Gastroesophageal sphincter (tissue), 4 donors: ENCODE measurements around the gene KCNIP4. TPM values are rescaled to one million over a fixed set of nuclear protein-coding genes. Genes with fewer than 3 reads are reported as not detected.

Source experiments
- ATAC-seq: fragments of 150-250 bp; one replicate; pipeline ENCODE4 v1.9.1; 2016; ENCODE audit warnings: mild to moderate bottlenecking, moderate library complexity
- H3K27ac ChIP-seq, 4 donors: fragments of 200-600 bp; sonication (generic) in 3 of 4; 1 replicate in 3 of 4; 2 replicates in 1 of 4; pipeline ENCODE4 v1.5.1; 2016 to 2019
- H3K27me3 ChIP-seq: fragments of 200-600 bp; sonication (generic); one replicate; pipeline ENCODE4 v1.5.1; 2019
- H3K36me3 ChIP-seq, 2 donors: fragments of 200-600 bp; sonication (generic); one replicate each; pipeline ENCODE4 v1.5.1; 2019; ENCODE audit warnings: control low read depth in 1 of 2
- H3K4me1 ChIP-seq, 3 donors: fragments of 200-600 bp; sonication (generic); 1 replicate in 2 of 3; 2 replicates in 1 of 3; pipeline ENCODE4 v1.5.1; 2016 to 2019; ENCODE audit warnings: control low read depth in 2 of 3
- H3K4me3 ChIP-seq, 2 donors: fragments of 200-600 bp; sonication (generic); one replicate each; pipeline ENCODE4 v1.5.1; 2019; ENCODE audit warnings: mild to moderate bottlenecking in 1 of 2, moderate library complexity in 1 of 2
- H3K9me3 ChIP-seq, 3 donors: fragments of 200-600 bp; sonication (generic); one replicate each; pipeline ENCODE4 v1.5.1; 2017 to 2019; ENCODE audit warnings: control low read depth in 2 of 3
- CTCF ChIP-seq, 4 experiments: fragments of 200-600 bp in 2 of 4; fragments of 450-650 bp in 2 of 4; sonication (generic) in 1 of 4; IDR thresholded peaks; one replicate each; pipeline ENCODE4 v1.5.1; 2017 to 2019; ENCODE audit warnings: antibody characterized with exemption in 4 of 4, mild to moderate bottlenecking in 2 of 4, moderate library complexity in 2 of 4
- EP300 ChIP-seq: sonication (generic); formaldehyde crosslinking; IDR thresholded peaks from one replicate; pipeline ENCODE4 v1.6.1; 2017; ENCODE audit warnings: antibody characterized with exemption, mild to moderate bottlenecking
- POLR2A ChIP-seq, 2 donors: fragments of 450-650 bp; IDR thresholded peaks; one replicate each; pipeline ENCODE4 v1.6.1; 2017; ENCODE audit warnings: antibody characterized with exemption in 2 of 2, mild to moderate bottlenecking in 2 of 2, moderate library complexity in 1 of 2
- POLR2AphosphoS5 ChIP-seq: sonication (generic); formaldehyde crosslinking; IDR thresholded peaks from one replicate; pipeline ENCODE4 v1.6.1; 2017; ENCODE audit warnings: antibody characterized with exemption
- WGBS, 2 donors: methylation state at CpG; one replicate each; pipeline ENCODE4 v1.1.5; 2018; ENCODE audit warnings: low coverage in 1 of 2; 5-methylcytosine and 5-hydroxymethylcytosine counted together
- total RNA-seq, 4 donors: library from RNA; depleted of rRNA; stranded (reverse); fragments of >200 nt; gene quantifications; one replicate each; pipeline ENCODE4 v1.1.0, GENCODE V29; 2016

KCNIP4 gene
- total RNA-seq, 4 donors from 2014 or later, result 0.23 to 0.59 (median 0.54) TPM; not detected in 1

- TF ChIP-seq CTCF (IDR thresholded peaks at IDR 0.05) (peak; percentile 39 to 72 (median 54)), EP300 (no peak), POLR2A (IDR thresholded peaks at IDR 0.05) (no peak), POLR2AphosphoS5 (no peak)
- H3K36me3 ChIP-seq, result no peaks in the 10 kb centered on the region
- no peak overlapping the region for H3K4me3 ChIP-seq
- H3K4me1 ChIP-seq, result no peaks in the 10 kb centered on the region
- 33 to 35% methylated on average over 6 of the region's 6 CpGs for WGBS, 2 donors
- ATAC-seq, result no peak
- H3K27ac ChIP-seq, result no peak overlapping the region
- no peaks in the 10 kb centered on the region for H3K27me3 ChIP-seq
- peaks cover 0 to 11% (median 0%) of the 10 kb centered on the region in 3 donors for H3K9me3 ChIP-seq
Observed at GRCh38 chr4:21768349-21769310, 179.9 kb downstream of the KCNIP4 start.

- WGBS, 2 donors, result 38 to 44% methylated on average over 7 of the region's 8 CpGs
- Histone ChIP-seq H3K4me1 (no peaks in the 10 kb centered on the region), H3K4me3 (no peak overlapping the region), H3K36me3 (no peaks in the 10 kb centered on the region), H3K27me3 (no peaks in the 10 kb centered on the region), H3K9me3 (peaks cover 0 to 1% (median 0%) of the 10 kb centered on the region in 3 donors), H3K27ac (no peak overlapping the region)
- no peak for ATAC-seq
- TF ChIP-seq EP300 (no peak), POLR2A (IDR thresholded peaks at IDR 0.05) (no peak), POLR2AphosphoS5 (no peak), CTCF (IDR thresholded peaks at IDR 0.05) (peak; percentile 50 to 76 (median 55))
Observed at GRCh38 chr4:21765810-21766407, 182.7 kb downstream of the KCNIP4 start.

- no peaks in the 10 kb centered on the region for H3K36me3 ChIP-seq
- 72 to 83% methylated on average over 1 of the region's 1 CpG for WGBS, 2 donors
- no peak for ATAC-seq
- no peaks in the 10 kb centered on the region for H3K4me1 ChIP-seq
- H3K27me3 ChIP-seq, result no peaks in the 10 kb centered on the region
- no peak overlapping the region for H3K4me3 ChIP-seq
- TF ChIP-seq POLR2A (IDR thresholded peaks at IDR 0.05), result no peak
- TF ChIP-seq POLR2AphosphoS5, result no peak
- TF ChIP-seq EP300, result no peak
- TF ChIP-seq CTCF (IDR thresholded peaks at IDR 0.05), result no peak
- H3K27ac ChIP-seq, result no peak overlapping the region
- no peaks in the 10 kb centered on the region for H3K9me3 ChIP-seq
Observed at GRCh38 chr4:21763855-21764254, 184.7 kb downstream of the KCNIP4 start.

- Histone ChIP-seq H3K36me3 (no peaks in the 10 kb centered on the region), H3K9me3 (no peaks in the 10 kb centered on the region), H3K4me1 (no peaks in the 10 kb centered on the region), H3K4me3 (no peak overlapping the region), H3K27me3 (no peaks in the 10 kb centered on the region), H3K27ac (no peak overlapping the region)
- TF ChIP-seq POLR2AphosphoS5 (no peak), POLR2A (IDR thresholded peaks at IDR 0.05) (no peak), EP300 (no peak), CTCF (IDR thresholded peaks at IDR 0.05) (no peak)
- no peak for ATAC-seq
- 60 to 62% methylated on average over 1 to 2 of the region's 2 CpGs for WGBS, 2 donors
Observed at GRCh38 chr4:21757248-21757647, 191.3 kb downstream of the KCNIP4 start.
